ENCODE measurements around the gene DMRTC2. TPM values are rescaled to one million over a fixed set of nuclear protein-coding genes. Genes with fewer than 3 reads are reported as not detected.
A peak's percentile ranks its signal among the peaks of the same experiment; 100 is the strongest.

The DMRTC2 gene
- total and polyA plus RNA-seq, 9 of the 15 experiments (the other 6 are each of a cell fraction or from before 2014, with no cell fraction given) = 0.03 TPM; not detected in 8

DNA sequence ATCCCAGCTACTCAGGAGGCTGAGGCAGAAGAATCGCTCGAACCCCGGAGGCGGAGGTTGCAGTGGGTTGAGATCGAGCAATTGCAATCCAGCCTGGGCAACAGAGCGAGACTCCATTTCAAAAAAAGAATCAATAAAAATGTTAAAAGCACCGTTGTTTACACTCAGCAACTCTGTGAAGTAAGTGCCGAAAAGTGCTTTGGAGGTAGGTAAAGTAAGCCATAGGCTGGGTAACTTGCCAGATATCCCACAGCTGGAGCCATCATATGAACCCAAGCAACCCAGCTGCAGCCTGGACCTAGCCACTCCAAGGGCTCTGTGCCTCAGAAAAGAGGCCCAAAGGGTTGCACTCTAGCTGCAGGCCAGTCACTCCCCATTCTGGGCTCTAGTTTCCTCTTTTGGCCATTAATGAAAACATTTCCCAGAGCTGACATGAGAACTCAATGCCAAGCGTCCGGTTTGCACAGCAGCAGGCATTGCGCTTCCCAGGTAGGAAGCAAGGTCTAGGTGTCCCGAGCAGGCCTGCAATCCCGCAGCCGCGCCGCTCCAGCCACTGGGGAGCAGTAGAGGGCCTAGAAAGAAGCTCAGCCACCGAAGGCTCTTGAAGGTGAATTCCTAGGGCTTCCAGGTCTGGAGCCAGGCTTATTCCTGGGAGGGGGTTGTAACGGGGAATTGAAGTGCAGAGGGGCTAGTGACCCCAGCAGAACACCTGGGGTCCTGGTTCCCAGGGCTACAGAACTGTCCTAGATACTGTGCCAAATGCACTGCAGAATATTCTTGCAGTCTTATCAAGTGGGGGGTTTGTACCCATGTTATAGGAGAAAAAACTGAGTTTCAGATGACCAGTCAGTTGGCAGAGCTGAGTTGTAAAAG, 28.2 kb downstream of the DMRTC2 start (continued):
- TF ChIP-seq REST (IDR thresholded peaks at IDR 0.05; ENCODE audit: borderline replicate concordance) = peak; percentile 86
- TF ChIP-seq REST (CRISPR knock-in tag; IDR thresholded peaks at IDR 0.05; ENCODE audit: low read depth) = no peak
- TF ChIP-seq, protein P1, sequence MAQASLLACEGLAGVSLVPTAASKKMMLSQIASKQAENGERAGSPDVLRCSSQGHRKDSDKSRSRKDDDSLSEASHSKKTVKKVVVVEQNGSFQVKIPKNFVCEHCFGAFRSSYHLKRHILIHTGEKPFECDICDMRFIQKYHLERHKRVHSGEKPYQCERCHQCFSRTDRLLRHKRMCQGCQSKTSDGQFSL (CRISPR knock-in tag; IDR thresholded peaks at IDR 0.05) = peak; percentile 63
- TF ChIP-seq, protein P1 (tag; IDR thresholded peaks at IDR 0.05) = no peak
- TF ChIP-seq ZNF263 (CRISPR knock-in tag; IDR thresholded peaks at IDR 0.05; ENCODE audit: borderline replicate concordance) = peak; percentile 35; the same call in 1 of the 2 replicates
- TF ChIP-seq RHOXF2B (CRISPR knock-in tag; conservative IDR thresholded peaks at IDR 0.05) = 0 out of 2 replicates have a peak, but pooled peaks have one; percentile 40
- TF ChIP-seq ZC3H4 (CRISPR knock-in tag; IDR thresholded peaks at IDR 0.05; ENCODE audit: borderline replicate concordance) = no peak
- no peak for TF ChIP-seq GTF3C2 (IDR thresholded peaks at IDR 0.05; ENCODE audit: borderline replicate concordance, extremely low read depth, insufficient read length)
- TF ChIP-seq BDP1 (IDR thresholded peaks at IDR 0.05; ENCODE audit: insufficient read depth, insufficient read length) = no peak
- TF ChIP-seq, protein P2, sequence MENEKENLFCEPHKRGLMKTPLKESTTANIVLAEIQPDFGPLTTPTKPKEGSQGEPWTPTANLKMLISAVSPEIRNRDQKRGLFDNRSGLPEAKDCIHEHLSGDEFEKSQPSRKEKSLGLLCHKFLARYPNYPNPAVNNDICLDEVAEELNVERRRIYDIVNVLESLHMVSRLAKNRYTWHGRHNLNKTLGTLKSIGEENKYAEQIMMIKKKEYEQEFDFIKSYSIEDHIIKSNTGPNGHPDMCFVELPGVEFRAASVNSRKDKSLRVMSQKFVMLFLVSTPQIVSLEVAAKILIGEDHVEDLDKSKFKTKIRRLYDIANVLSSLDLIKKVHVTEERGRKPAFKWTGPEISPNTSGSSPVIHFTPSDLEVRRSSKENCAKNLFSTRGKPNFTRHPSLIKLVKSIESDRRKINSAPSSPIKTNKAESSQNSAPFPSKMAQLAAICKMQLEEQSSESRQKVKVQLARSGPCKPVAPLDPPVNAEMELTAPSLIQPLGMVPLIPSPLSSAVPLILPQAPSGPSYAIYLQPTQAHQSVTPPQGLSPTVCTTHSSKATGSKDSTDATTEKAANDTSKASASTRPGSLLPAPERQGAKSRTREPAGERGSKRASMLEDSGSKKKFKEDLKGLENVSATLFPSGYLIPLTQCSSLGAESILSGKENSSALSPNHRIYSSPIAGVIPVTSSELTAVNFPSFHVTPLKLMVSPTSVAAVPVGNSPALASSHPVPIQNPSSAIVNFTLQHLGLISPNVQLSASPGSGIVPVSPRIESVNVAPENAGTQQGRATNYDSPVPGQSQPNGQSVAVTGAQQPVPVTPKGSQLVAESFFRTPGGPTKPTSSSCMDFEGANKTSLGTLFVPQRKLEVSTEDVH (IDR thresholded peaks at IDR 0.05; ENCODE audit: low read depth, partially characterized antibody) = peak; percentile 29
- no peak for TF ChIP-seq HNRNPK (IDR thresholded peaks at IDR 0.05; ENCODE audit: low read depth, low read length, poor library complexity, severe bottlenecking)
